ENCODE data around the gene CENPH. TPM values are rescaled to one million over a fixed set of nuclear protein-coding genes. Genes with fewer than 3 reads are reported as not detected.
"Not testable (repeated sequence)": the region's sequence is repeated elsewhere in the genome, so short reads cannot be mapped to it uniquely, and the experiment has no call there.

The CENPH gene
- total RNA-seq, 2 donors from 2014 or later = 43.7 to 87.6 TPM

- no peak for TF ChIP-seq CTCF (conservative IDR thresholded peaks at IDR 0.05)
- Histone ChIP-seq H3K4me1 (ENCODE audit: control insufficient read depth, insufficient read depth, low read length) (no peaks in the 10 kb centered on the region), H3K9me3 (ENCODE audit: control insufficient read depth, low read length) (no peaks in the 10 kb centered on the region), H3K4me3 (ENCODE audit: low read length) (no peak overlapping the region), H3K27me3 (ENCODE audit: control insufficient read depth, insufficient read depth, low read length, poor library complexity, severe bottlenecking) (no peaks in the 10 kb centered on the region), H3K36me3 (ENCODE audit: control insufficient read depth, insufficient read depth, low read length) (peaks cover 58% of the 10 kb centered on the region), H3K9ac (ENCODE audit: extremely low read depth, low read length, poor library complexity, severe bottlenecking) (no peak overlapping the region), H3K27ac (ENCODE audit: low read depth, low read length) (no peak overlapping the region)
- DNase-seq = no peak
- Mint-ChIP-seq H3K36me3 (ENCODE audit: low read depth) (peaks cover 34% of the 10 kb centered on the region), H3K27ac (no peak overlapping the region), H3K4me3 (no peak overlapping the region), H3K9me3 (no peaks in the 10 kb centered on the region), H3K4me1 (no peaks in the 10 kb centered on the region), H3K27me3 (ENCODE audit: insufficient read depth) (no peaks in the 10 kb centered on the region)
- WGBS, 2 experiments (ENCODE audit: insufficient coverage in 1 of 2, insufficient read length in 1 of 2) = 99 to 100% methylated on average over 1 to 3 of the region's 3 CpGs
Observed at GRCh38 chr5:69252437-69252836, 63.1 kb downstream of the CENPH start.

GRCh38 chr5:69255940-69256339 is 66.6 kb downstream of the CENPH start:
- H3K27me3 ChIP-seq (ENCODE audit: control insufficient read depth, insufficient read depth, low read length, poor library complexity, severe bottlenecking); H3K9me3 ChIP-seq (ENCODE audit: control insufficient read depth, low read length); H3K9ac ChIP-seq (ENCODE audit: extremely low read depth, low read length, poor library complexity, severe bottlenecking); H3K4me3 Mint-ChIP-seq; H3K27ac ChIP-seq (ENCODE audit: low read depth, low read length); H3K4me3 ChIP-seq (ENCODE audit: low read length); H3K9me3 Mint-ChIP-seq; H3K4me1 Mint-ChIP-seq; H3K4me1 ChIP-seq (ENCODE audit: control insufficient read depth, insufficient read depth, low read length); DNase-seq; H3K27me3 Mint-ChIP-seq (ENCODE audit: insufficient read depth); H3K27ac Mint-ChIP-seq: not testable (repeated sequence)
- 96 to 100% methylated on average over 4 of the region's 4 CpGs for WGBS, 2 experiments (ENCODE audit: insufficient coverage in 1 of 2, insufficient read length in 1 of 2)
- peaks cover 50% of the 10 kb centered on the region for H3K36me3 Mint-ChIP-seq (ENCODE audit: low read depth)
- peaks cover 79% of the 10 kb centered on the region for H3K36me3 ChIP-seq (ENCODE audit: control insufficient read depth, insufficient read depth, low read length)

GRCh38 chr5:69257577-69257976 is 68.2 kb downstream of the CENPH start:
- TF ChIP-seq CTCF (conservative IDR thresholded peaks at IDR 0.05) = no peak
- no peak overlapping the region for H3K27ac ChIP-seq (ENCODE audit: low read depth, low read length)
- no peaks in the 10 kb centered on the region for H3K9me3 ChIP-seq (ENCODE audit: control insufficient read depth, low read length)
- H3K4me3 ChIP-seq (ENCODE audit: low read length) = no peak overlapping the region
- no peaks in the 10 kb centered on the region for H3K4me1 ChIP-seq (ENCODE audit: control insufficient read depth, insufficient read depth, low read length)
- H3K4me1 Mint-ChIP-seq = no peaks in the 10 kb centered on the region
- peaks cover 56% of the 10 kb centered on the region for H3K36me3 Mint-ChIP-seq (ENCODE audit: low read depth)
- no peaks in the 10 kb centered on the region for H3K27me3 ChIP-seq (ENCODE audit: control insufficient read depth, insufficient read depth, low read length, poor library complexity, severe bottlenecking)
- peaks cover 86% of the 10 kb centered on the region for H3K36me3 ChIP-seq (ENCODE audit: control insufficient read depth, insufficient read depth, low read length)
- no peak overlapping the region for H3K4me3 Mint-ChIP-seq
- no peaks in the 10 kb centered on the region for H3K27me3 Mint-ChIP-seq (ENCODE audit: insufficient read depth)
- no peak overlapping the region for H3K27ac Mint-ChIP-seq
- no peak overlapping the region for H3K9ac ChIP-seq (ENCODE audit: extremely low read depth, low read length, poor library complexity, severe bottlenecking)
- no peak for DNase-seq
- WGBS, 2 experiments (ENCODE audit: insufficient coverage in 1 of 2, insufficient read length in 1 of 2) = 84 to 100% methylated on average over 1 of the region's 1 CpG
- H3K9me3 Mint-ChIP-seq = no peaks in the 10 kb centered on the region

Other genes starting within 250 kb of the CENPH start
- gene SLC30A5, start 95.6 kb upstream of the CENPH start, total RNA-seq = 10 to 100 TPM; 49.6 to 64.7 TPM
- gene CCNB1, start 22.4 kb upstream of the CENPH start, total RNA-seq = 100 to 1,000 TPM; 196 to 260 TPM
- 10 to 100 TPM; 49.7 to 52.0 TPM for gene CDK7, start 45.3 kb downstream of the CENPH start, total RNA-seq
- 1 to 10 TPM in 1 of 2 donors, under 1 TPM in 1; 0.38 to 7.3 TPM for gene CCDC125, start 143.2 kb downstream of the CENPH start, total RNA-seq
- gene AK6, start 179.9 kb downstream of the CENPH start, total RNA-seq = 10 to 100 TPM; 32.6 to 54.2 TPM
- gene TAF9, start 179.9 kb downstream of the CENPH start, total RNA-seq = 10 to 100 TPM; 69.5 to 74.3 TPM
- gene RAD17, start 180.2 kb downstream of the CENPH start, total RNA-seq = 10 to 100 TPM; 30.1 to 40.0 TPM
- 10 to 100 TPM; 30.5 to 38.0 TPM for gene MARVELD2, start 225.5 kb downstream of the CENPH start, total RNA-seq